ENCODE data around the gene CCDC200.

CCDC200 gene

GRCh38 chr17:43216762-43217613 is 11.4 kb downstream of the CCDC200 start:
- H3K36me3 ChIP-seq (replicated peaks; ENCODE audit: low read depth, low read length) = peaks cover 24% of the 10 kb centered on the region
- H3K4me1 ChIP-seq (ENCODE audit: low read length) = peaks cover 11% of the 10 kb centered on the region
- peaks cover 10% of the 10 kb centered on the region; the same call in 1 of the 2 replicates for H3K79me2 ChIP-seq (ENCODE audit: low read length)
- no peaks in the 10 kb centered on the region for H3K27me3 ChIP-seq (ENCODE audit: low read depth, low read length)
- no peaks in the 10 kb centered on the region for H4K20me1 ChIP-seq (ENCODE audit: insufficient read depth, low read length)
- H3K4me2 ChIP-seq (ENCODE audit: low read length) = no peak overlapping the region
- no peak overlapping the region for H3K27ac ChIP-seq (ENCODE audit: low read length)
- no peak overlapping the region for H2AFZ ChIP-seq (ENCODE audit: low read depth, low read length)
- no peak overlapping the region for H3K9ac ChIP-seq (ENCODE audit: low read length)
- no peak for TF ChIP-seq CTCF (IDR thresholded peaks at IDR 0.05; ENCODE audit: low read depth, low read length)
- TF ChIP-seq EZH2phosphoT487 (IDR thresholded peaks at IDR 0.05; ENCODE audit: low read depth) = no peak
- no peak overlapping the region for H3K4me3 ChIP-seq (ENCODE audit: low read length)
- no peaks in the 10 kb centered on the region for H3K9me3 ChIP-seq (ENCODE audit: insufficient read depth, low read length)

GRCh38 chr17:43216369-43216761 is 12.1 kb downstream of the CCDC200 start:
- H3K9me3 ChIP-seq (ENCODE audit: insufficient read depth, low read length) = no peaks in the 10 kb centered on the region
- peaks cover 11% of the 10 kb centered on the region; the same call in 1 of the 2 replicates for H3K79me2 ChIP-seq (ENCODE audit: low read length)
- TF ChIP-seq EZH2phosphoT487 (IDR thresholded peaks at IDR 0.05; ENCODE audit: low read depth) (no peak), CTCF (IDR thresholded peaks at IDR 0.05; ENCODE audit: low read depth, low read length) (no peak)
- no peak overlapping the region for H3K9ac ChIP-seq (ENCODE audit: low read length)
- peaks cover 11% of the 10 kb centered on the region for H3K4me1 ChIP-seq (ENCODE audit: low read length)
- H4K20me1 ChIP-seq (ENCODE audit: insufficient read depth, low read length) = no peaks in the 10 kb centered on the region
- peaks cover 24% of the 10 kb centered on the region for H3K36me3 ChIP-seq (replicated peaks; ENCODE audit: low read depth, low read length)
- no peak overlapping the region for H3K4me3 ChIP-seq (ENCODE audit: low read length)
- H2AFZ ChIP-seq (ENCODE audit: low read depth, low read length) = no peak overlapping the region
- H3K27ac ChIP-seq (ENCODE audit: low read length) = no peak overlapping the region
- no peaks in the 10 kb centered on the region for H3K27me3 ChIP-seq (ENCODE audit: low read depth, low read length)
- H3K4me2 ChIP-seq (ENCODE audit: low read length) = no peak overlapping the region

- H3K27me3 ChIP-seq (ENCODE audit: low read depth, low read length) = no peaks in the 10 kb centered on the region
Observed at GRCh38 chr17:43215341-43215740, 13.1 kb downstream of the CCDC200 start.

More at GRCh38 chr17:43215341-43215740, 13.1 kb downstream of the CCDC200 start:
- Histone ChIP-seq H3K36me3 (replicated peaks; ENCODE audit: low read depth, low read length) (peaks cover 24% of the 10 kb centered on the region), H3K4me3 (ENCODE audit: low read length) (no peak overlapping the region), H3K9me3 (ENCODE audit: insufficient read depth, low read length) (no peaks in the 10 kb centered on the region), H4K20me1 (ENCODE audit: insufficient read depth, low read length) (no peaks in the 10 kb centered on the region), H3K4me2 (ENCODE audit: low read length) (no peak overlapping the region), H3K9ac (ENCODE audit: low read length) (no peak overlapping the region), H3K79me2 (ENCODE audit: low read length) (peaks cover 11% of the 10 kb centered on the region; the same call in 1 of the 2 replicates), H3K4me1 (ENCODE audit: low read length) (peaks cover 19% of the 10 kb centered on the region), H3K27ac (ENCODE audit: low read length) (no peak overlapping the region), H2AFZ (ENCODE audit: low read depth, low read length) (no peak overlapping the region)
- no peak for TF ChIP-seq EZH2phosphoT487 (IDR thresholded peaks at IDR 0.05; ENCODE audit: low read depth)
- no peak for TF ChIP-seq CTCF (IDR thresholded peaks at IDR 0.05; ENCODE audit: low read depth, low read length)
